ENCODE results near the gene OR51E1.

The OR51E1 gene

DNA sequence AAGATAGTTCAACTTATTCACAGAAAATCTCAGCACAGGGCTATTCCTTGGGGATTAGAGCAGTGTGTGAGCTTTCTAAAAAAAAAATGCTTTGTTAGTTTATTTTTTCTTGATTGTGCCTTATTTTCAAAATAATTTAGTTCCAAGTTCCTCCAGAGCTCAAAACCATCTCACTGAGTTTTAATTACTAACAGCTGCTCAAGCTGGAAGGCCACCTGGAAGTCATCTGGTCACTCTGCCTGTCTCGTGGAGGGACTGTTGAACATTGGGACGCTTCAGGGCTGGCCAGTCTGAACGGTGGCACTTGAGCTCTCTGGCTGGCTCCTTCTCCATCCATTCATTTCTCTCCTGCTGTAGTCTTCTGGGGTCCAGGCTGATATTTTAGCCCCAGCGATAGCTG, 4.0 kb downstream of the OR51E1 start:
- no peak for DNase-seq (ENCODE audit: low read depth in 4 of 4, low spot score in 1 of 4)

DNA sequence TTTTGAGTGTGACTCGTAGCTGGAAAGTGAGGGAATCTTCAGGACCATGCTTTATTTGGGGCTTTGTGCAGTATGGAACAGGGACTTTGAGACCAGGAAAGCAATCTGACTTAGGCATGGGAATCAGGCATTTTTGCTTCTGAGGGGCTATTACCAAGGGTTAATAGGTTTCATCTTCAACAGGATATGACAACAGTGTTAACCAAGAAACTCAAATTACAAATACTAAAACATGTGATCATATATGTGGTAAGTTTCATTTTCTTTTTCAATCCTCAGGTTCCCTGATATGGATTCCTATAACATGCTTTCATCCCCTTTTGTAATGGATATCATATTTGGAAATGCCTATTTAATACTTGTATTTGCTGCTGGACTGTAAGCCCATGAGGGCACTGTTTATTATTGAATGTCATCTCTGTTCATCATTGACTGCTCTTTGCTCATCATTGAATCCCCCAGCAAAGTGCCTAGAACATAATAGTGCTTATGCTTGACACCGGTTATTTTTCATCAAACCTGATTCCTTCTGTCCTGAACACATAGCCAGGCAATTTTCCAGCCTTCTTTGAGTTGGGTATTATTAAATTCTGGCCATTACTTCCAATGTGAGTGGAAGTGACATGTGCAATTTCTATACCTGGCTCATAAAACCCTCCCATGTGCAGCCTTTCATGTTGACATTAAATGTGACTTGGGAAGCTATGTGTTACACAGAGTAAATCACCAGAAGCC, 11.0 kb downstream of the OR51E1 start:
- no peak for DNase-seq (ENCODE audit: low read depth in 4 of 4, low spot score in 1 of 4)

DNA sequence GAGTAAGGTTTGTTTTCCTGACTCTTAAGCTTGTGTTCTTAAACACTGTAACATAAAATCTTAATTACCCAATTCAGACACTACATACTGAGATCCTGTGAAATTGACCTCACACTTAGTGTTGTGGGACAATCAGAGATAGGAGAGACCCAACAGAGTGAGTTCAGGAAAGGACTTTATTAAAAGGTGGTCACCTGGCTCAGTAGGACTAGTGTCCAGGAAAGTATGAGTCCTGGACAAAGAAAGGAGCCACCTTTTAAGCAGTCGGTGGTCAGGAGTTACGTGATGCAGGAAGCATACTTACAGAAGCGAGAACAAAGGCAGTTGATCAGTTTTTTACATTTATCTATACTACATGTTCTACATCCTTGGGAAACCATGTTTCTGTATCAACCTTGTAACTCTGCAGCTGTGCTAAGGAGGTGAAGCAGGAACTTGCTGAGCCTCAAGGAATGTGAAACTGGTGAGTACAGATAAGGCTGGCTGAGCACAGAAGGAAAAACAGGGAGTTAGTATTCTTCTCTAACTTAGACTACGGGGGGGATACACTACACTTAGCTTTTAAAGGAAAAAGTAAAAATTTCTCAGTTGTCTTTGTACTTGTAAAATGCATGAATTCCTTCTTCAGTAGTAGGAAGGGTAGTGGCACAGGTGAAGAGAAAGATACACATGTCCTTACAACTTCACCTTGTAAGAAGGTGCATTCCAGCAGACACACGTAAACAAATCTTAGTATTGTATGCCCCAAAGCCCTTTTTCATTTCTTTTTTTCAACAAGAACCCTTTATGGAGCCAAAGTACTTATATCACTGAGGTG, 15.1 kb downstream of the OR51E1 start:
- no peak for DNase-seq (ENCODE audit: low read depth in 4 of 4, low spot score in 1 of 4)

DNA sequence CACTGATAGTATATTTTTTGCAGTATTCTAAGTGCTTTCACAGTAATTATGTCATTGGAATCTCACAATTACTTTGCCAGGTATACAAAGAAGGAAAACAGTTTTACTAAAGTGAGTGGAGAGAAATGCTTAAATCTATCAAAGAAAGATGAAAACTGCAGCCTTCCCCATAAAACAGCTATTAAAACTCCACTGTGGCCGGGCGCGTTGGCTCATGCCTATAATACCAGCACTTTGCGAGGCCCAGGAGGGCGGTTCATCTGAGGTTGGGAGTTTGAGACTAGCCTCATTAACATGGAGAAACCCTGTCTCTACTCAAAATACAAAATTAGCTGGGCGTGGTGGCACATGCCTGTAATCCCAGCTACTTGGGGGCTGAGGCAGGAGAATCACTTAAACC, 19.1 kb downstream of the OR51E1 start:
- no peak for DNase-seq (ENCODE audit: low read depth in 4 of 4, low spot score in 1 of 4)

DNA sequence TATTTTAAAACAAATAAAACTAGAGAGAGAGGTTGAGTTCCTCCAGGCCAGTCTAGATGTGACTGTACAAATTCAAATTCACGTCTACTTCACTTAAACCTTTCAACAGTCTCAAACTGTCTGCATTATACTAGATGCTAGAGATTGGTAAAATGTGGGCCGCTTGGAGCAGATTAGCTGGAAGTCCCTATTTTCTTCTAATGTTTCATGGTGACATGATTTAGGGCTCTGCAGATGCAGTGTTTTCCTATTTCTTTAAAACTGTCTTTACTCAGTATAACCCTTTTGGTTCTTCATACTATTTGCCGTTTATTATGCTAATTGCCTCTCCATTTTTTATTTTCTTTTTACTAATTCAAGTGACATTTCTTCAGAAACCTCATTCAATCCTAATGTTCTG, 20.4 kb downstream of the OR51E1 start:
- DNase-seq (ENCODE audit: low read depth in 4 of 4, low spot score in 1 of 4), result no peak

DNA sequence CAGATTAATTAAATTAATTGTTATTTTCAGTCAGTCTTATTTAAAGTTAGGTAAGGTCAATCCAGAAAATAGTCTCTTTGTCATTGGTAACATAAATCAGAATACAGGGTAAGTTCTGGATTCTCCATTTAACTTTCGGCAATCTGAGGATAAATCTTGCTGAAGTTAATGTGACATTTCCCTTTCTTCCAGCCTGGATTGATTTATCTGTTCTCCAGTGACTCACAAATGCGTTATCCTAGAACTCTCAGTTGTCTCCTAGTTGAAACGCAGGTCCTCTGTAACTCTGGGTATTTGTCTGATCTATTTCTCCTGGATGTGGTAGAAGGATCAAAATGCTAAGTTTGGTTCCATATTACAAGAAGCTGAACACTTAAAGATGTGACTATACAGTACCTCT, 21.0 kb downstream of the OR51E1 start:
- DNase-seq (ENCODE audit: low read depth in 4 of 4, low spot score in 1 of 4), result no peak

DNA sequence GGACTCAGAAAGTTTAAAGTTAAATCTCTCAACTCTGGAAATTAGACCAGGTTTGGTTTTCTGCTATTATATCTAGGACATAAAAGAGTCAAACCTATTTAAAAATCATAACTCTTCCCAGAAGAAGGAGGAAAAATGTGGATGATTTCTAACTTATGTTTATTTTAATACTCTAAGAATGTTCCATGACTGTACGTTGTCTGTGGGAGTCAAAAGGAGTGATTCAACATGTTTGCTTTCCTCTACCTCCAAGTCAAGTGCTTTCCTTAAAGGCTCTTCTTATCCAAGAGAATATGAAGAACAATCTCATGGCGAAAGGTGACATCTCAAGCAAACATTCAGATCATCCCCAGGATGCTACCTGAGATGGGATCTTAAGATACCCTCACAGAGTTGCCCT, 21.6 kb downstream of the OR51E1 start:
- no peak for DNase-seq (ENCODE audit: low read depth in 4 of 4, low spot score in 1 of 4)

DNA sequence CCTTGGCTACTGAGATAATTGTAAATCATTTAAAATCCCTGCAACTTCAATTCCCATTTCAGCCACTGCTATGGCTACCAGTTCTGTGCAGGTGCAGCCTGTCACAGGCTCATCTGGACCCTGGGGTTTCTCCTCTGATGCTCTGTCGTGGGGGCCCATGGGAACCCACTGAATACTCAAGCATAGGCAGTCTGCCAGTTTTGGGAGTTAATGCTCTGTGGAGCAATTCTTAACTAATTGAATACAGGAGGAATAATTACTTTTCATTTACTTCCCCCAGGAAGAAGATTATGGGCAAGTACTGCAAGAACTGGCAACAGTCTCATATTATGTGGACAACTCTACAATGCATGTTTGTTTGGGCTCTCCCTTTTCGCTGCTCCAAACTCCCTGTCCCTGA, 28.0 kb downstream of the OR51E1 start:
- DNase-seq (ENCODE audit: low read depth in 4 of 4, low spot score in 1 of 4), result no peak

DNA sequence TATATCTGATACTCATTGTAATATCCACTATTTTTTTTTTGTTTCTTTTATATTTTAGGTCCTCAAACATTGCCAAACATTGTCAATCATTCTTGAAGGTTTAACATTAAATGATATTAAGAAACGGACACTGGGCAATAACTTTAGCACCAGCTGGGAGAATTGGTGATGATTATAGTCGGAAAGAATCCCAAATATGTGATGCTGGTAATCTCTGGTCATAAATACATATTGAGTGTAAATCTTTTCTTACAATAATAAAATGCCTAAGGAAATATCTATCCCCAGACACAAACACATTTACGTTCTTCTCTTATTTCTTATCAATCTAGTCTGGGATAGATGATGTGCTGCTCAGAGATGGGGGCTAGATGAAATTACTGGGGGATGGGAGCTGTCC, 28.7 kb downstream of the OR51E1 start:
- DNase-seq (ENCODE audit: low read depth in 4 of 4, low spot score in 1 of 4), result no peak

DNA sequence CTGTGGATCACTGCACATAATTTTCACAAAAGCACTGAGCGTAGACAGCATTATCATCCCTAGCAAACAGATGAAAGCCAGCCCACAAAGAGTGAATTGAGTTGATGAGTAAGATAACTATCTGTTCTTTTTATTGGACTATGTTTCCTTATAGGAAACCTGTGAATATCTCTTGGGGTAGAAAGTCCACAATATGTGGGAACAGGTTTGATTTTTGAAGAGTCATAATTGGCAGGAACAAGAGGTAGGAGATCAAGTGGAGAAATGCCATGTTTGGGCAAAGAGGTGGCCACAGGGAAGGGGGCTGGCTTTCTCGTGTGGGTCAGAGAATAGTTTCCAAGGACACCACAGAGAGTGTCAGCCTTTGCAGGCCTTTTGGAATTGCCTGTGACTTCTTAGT, 30.0 kb downstream of the OR51E1 start:
- no peak for DNase-seq (ENCODE audit: low read depth in 4 of 4, low spot score in 1 of 4)

DNA sequence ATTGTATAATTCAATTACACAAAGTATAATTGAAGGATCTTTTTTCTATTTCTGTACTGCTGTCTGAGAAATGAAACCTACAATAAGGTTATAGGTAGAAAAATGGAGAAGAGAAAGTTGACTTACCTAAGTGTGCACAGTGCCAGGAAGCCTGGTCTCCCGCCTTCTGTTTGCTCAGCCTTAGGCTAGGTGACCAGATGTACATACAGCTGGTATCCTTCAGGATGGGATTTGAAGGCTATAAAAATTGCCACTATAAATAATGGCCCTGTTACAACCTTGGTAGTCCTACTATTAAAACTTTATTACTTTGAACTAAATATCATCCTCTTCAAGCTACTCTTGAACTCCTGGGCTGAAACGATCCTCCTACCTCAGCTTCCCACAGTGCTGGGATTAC, 34.2 kb downstream of the OR51E1 start:
- DNase-seq (ENCODE audit: low read depth in 4 of 4, low spot score in 1 of 4), result no peak

DNA sequence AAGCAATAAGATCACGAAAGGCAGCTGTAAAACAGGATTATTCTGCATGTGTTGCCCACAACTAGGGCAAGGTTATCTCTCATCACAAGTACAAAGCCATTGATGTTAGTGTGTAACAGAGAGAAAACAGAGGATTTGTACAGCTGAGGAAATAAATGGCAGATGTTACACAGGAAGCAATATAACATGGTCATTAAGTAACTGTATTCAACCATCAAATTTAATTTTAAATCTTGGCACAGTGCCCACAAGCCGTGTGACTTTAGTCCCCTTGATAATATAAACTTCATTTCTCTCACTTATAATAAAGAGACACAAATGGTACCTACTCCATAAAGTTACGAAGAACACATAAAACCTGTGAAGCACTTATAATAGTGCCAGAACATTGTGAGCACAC, 36.6 kb downstream of the OR51E1 start:
- DNase-seq (ENCODE audit: low read depth in 4 of 4, low spot score in 1 of 4), result no peak

DNA sequence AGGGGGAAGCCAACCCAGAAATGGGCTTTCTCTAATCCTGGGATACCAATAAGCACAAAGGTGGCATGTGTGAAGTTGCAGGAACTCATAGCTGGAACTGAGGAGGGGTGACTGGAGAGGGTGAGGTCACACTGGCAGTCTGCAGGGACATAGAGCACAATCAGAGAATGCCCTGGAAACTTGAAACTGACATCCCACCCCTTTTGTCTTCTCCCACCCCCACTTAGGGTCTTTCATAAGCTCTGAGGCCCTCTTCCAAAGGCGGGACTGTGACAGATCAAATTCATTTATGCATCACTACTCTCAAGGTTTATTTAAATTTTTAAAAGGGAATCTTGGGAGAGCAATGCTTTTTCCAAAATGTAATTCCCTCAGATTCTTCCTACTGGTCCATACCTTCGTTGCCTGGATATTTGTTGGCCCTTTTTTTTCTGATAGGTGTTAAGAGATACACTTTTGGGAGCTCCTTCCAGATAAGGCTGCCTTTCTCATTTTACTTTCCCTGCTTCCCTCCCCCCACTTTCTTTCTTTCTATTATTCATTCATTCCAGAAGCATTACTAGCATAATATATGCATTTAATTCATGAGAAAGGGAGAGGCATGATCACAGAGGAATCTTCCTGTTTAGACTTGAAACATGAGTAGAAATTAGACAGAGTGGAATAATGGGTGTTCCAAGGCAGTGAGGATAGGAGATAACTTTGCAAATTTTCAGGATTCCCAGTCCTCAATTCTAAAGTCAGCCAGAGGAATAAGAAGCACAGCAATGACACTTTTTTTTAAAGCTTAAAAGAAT, 39.0 kb downstream of the OR51E1 start:
- DNase-seq (ENCODE audit: low read depth in 4 of 4, low spot score in 1 of 4), result no peak

DNA sequence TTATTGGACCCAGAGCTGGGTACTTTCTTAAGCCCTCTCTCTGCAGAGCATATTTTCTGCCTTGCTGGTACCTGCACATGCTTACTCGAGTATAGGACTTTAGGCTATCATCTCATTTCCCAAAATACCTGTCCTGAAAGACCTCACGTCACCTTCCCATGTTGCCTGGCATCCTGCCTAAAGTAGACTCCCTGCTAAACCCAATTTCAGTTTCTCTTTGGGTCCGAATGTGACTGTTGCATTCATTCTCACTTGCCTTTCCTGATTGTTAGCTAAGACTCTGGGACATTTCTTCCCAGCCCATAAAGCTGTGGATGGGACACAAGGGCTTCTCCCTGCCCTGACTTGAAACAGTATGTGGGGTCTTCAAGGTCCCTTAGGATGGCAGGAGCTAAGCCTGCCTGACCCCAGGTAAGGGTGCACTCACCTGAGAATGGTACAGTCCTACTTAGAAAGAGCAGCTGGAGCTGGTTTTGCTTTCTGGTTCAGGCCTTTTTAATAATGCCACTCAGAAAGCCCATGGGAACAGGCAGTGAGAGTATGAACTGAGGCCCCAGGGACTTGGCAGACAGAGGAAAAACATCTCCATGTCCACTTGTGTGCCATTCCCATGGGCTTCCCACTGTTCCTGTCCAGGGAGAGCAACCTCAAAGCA, 41.0 kb downstream of the OR51E1 start:
- DNase-seq (ENCODE audit: low read depth in 4 of 4, low spot score in 1 of 4), result no peak

DNA sequence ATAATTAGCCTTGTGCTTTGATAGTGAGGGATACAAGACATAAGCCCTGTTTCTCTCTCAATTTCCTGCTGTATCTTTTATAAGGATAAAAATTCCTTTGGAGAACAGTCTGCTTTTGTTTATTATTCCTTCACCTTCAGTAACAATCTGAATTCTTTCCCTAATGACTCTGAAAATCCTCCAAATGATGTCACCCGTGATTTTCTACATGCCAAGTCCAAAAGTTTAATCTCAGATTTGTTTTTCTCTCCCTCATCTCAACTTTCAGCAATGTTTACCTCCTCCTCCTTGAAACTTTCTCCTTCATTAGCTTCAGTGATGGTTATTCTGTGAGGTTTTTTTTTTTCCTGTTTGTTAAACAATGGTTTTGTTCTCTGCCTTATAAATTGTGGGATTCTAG, 51.7 kb downstream of the OR51E1 start:
- DNase-seq (ENCODE audit: low read depth in 4 of 4, low spot score in 1 of 4), result no peak

DNA sequence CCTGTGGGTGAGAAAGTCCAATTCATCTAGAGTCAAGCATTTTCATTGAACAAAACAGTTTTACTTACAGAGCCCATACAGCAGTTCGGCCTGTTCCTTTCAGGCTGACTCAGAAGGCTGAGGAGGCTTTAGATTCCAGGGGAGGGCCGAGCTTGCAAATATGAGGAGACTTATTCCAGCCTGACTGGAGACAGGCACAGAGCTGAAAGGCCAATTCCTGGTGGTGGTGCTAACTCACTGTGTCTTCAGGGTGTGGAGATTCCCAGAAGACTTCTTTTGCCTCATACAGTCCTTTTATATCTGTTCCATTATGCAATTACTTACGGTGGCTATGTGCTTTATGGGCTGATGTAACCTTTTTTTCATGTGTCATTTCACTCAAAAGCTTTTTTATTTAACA, 53.8 kb downstream of the OR51E1 start, which contains the start of gene OR51E2:
TSS of gene OR51E2 (minus strand) at position 269 of the 400 bp plus-strand sequence. CDS start 15,142 bp downstream, outside the sequence.
- DNase-seq (ENCODE audit: low read depth in 4 of 4, low spot score in 1 of 4), result no peak

DNA sequence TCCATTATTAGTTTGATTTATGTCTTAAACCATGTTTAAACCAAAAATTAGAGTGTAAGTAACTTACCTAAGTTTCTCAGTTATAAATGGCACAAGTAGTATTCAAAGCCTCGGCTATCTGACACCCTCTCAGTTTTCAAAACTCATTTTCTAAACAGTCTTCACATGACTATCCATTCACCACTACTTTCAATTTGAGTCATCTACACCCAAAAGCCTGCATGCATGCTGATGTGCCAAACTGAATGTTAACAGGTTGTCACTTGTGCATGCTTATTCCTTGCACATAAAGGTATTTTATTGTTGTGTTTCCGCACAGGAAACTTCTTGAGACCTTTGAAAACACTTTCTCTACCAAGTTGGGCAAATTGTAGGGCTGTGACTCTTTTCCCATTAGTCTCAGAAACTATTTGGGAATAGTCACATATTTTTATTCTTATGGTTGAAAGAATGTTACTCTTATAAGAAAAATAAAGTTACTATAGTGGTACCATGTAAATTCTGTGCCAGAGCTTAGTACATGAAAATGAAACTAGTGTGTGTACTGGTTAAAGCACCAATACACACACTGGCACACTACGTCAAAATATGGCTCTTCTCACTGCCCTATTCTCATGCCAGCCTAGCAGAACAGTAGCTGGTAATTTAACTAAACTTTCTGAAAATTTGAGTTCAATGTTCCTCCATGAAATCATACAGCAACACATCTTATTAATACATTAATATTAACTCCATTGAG, 56.1 kb downstream of the OR51E1 start:
- no peak for DNase-seq (ENCODE audit: low read depth in 4 of 4, low spot score in 1 of 4)

DNA sequence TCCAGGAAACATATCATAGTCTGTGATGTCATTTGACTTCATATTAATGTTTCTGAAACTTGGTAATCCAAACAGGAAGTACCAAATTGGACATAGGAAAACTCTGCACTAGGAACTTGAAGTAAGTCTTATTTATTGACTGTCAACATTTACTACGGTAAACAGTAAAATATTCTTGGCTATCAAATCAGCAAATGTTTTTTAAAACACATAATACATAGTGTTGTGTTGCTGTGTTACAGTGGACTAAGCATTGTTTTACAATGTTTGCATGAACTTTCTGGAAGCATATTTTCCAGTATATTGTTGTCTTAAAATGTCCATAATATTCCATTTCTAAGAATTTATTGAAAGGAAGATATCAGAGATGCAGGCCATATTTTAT, 56.6 kb downstream of the OR51E1 start:
- DNase-seq (ENCODE audit: low read depth in 4 of 4, low spot score in 1 of 4), result no peak

DNA sequence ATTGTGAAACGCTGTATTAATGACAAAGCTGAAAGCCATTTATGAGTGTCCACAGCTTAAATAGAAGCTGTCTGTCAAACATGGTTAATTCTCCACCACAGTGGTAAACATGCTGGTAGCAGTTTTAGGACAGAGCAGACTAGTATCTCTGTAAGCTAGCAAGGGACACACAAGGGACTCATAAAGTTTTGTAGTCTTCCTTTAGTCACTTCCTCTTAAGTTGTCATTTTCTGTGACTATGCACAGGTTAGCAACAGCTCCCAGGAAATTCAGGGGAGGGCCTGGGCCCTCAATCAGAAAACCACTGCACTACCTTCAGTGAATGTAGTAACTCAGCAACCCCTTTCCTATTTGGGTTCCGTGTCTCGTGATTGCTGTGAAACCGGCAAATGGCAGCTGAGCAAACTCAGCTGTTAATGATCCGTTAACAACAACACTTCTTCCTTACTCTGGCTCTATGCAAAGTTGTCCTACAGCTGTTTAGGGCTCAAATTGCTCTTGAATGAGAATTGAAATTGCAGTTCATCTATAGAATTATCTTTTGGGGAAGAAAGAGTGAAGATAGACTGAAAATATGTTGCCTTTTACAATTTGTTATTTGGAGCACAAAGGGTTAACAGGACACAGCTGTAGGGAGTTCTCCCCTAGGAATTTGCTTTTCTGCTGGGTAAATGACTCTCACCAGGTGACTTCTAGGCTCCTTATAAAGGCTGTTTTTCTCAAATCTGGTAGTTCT, 60.4 kb downstream of the OR51E1 start, which contains the start of gene MMP26:
TSS of gene MMP26 (plus strand) at position 731 of the 736 bp plus-strand sequence.
- DNase-seq (ENCODE audit: low read depth in 4 of 4, low spot score in 1 of 4), result no peak

Data from stimulated activated CD4-positive, alpha-beta T cell treated with anti-CD3 and anti-CD28 coated beads, Interleukin-1b, Interleukin-23, amount 100 ng/mL, for 24 hours (primary cell).